CD4-positive, alpha-beta T cell treated with Interleukin-15 for 1 hour (primary cell): Measurements from ENCODE around the gene CAMTA1.

Source experiments
- DNase-seq: peaks from one replicate; pipeline ENCODE4 v3.0.0-alpha.2; 2020

CAMTA1 gene

GRCh38 chr1:7642418-7642704 lies 857.1 kb downstream of the CAMTA1 start:
- DNase-seq: no peak

GRCh38 chr1:7642781-7643529 lies 857.7 kb downstream of the CAMTA1 start:
- no peak for DNase-seq

GRCh38 chr1:7643530-7643929 lies 858.3 kb downstream of the CAMTA1 start:
- DNase-seq: no peak

- no peak for DNase-seq
Observed at GRCh38 chr1:7644086-7644485, 858.8 kb downstream of the CAMTA1 start.

- DNase-seq: no peak
Observed at GRCh38 chr1:7644961-7645750, 859.9 kb downstream of the CAMTA1 start.

- DNase-seq: no peak
Observed at GRCh38 chr1:7645751-7646048, 860.4 kb downstream of the CAMTA1 start.

- no peak for DNase-seq
Observed at GRCh38 chr1:7646164-7646563, 860.9 kb downstream of the CAMTA1 start.

GRCh38 chr1:7646981-7647901 lies 862.0 kb downstream of the CAMTA1 start:
- peak; percentile 31 for DNase-seq

- DNase-seq: no peak
Observed at GRCh38 chr1:7648761-7649384, 863.6 kb downstream of the CAMTA1 start.

- no peak for DNase-seq
Observed at GRCh38 chr1:7650801-7651200, 865.5 kb downstream of the CAMTA1 start.

GRCh38 chr1:7651203-7651602 lies 865.9 kb downstream of the CAMTA1 start:
- no peak for DNase-seq

- no peak for DNase-seq
Observed at GRCh38 chr1:7652061-7652460, 866.8 kb downstream of the CAMTA1 start.

GRCh38 chr1:7652515-7653098 lies 867.4 kb downstream of the CAMTA1 start:
- DNase-seq: no peak

GRCh38 chr1:7654725-7655124 lies 869.5 kb downstream of the CAMTA1 start:
- no peak for DNase-seq

GRCh38 chr1:7655354-7655753 lies 870.1 kb downstream of the CAMTA1 start:
- DNase-seq: no peak

GRCh38 chr1:7656557-7657215 lies 871.4 kb downstream of the CAMTA1 start:
- no peak for DNase-seq

GRCh38 chr1:7657287-7658016 lies 872.2 kb downstream of the CAMTA1 start:
- no peak for DNase-seq

GRCh38 chr1:7658099-7658498 lies 872.8 kb downstream of the CAMTA1 start:
- DNase-seq: no peak

- no peak for DNase-seq
Observed at GRCh38 chr1:7659514-7659913, 874.3 kb downstream of the CAMTA1 start.

- no peak for DNase-seq
Observed at GRCh38 chr1:7663451-7664146, 878.3 kb downstream of the CAMTA1 start.
